Spleen (tissue), 11 donors: ENCODE results near the gene TYR. TPM values are rescaled to one million over a fixed set of nuclear protein-coding genes. Genes with fewer than 3 reads are reported as not detected.
"Not testable (repeated sequence)": the region's sequence is repeated elsewhere in the genome, so short reads cannot be mapped to it uniquely, and the experiment has no call there.

ENCODE experiments used
- DNase-seq: peaks from one replicate; pipeline ENCODE4 v3.0.0-alpha.2; 2020
- H3K27ac ChIP-seq, 8 donors: fragments of 200-600 bp; sonication (generic) in 7 of 8; 1 replicate in 4 of 8; 2 replicates in 4 of 8; pipeline versions ENCODE4 v1.5.0 to v1.8.0; 2016 to 2021; ENCODE audit warnings: inconsistent platforms in 4 of 8, mild to moderate bottlenecking in 4 of 8, moderate library complexity in 1 of 8
- H3K27me3 ChIP-seq, 7 donors: fragments of 200-600 bp; sonication (generic) in 6 of 7; replicated peaks in 1 of 7; 1 replicate in 4 of 7; 2 replicates in 3 of 7; pipeline versions ENCODE4 v1.5.0 to v1.8.0; 2016 to 2021; ENCODE audit warnings: inconsistent platforms in 3 of 7, mild to moderate bottlenecking in 1 of 7
- H3K36me3 ChIP-seq, 6 donors: fragments of 200-600 bp; sonication (generic) in 5 of 6; 1 replicate in 4 of 6; 2 replicates in 2 of 6; pipeline versions ENCODE4 v1.5.0 to v1.8.0; 2016 to 2021; ENCODE audit warnings: inconsistent platforms in 2 of 6
- H3K4me1 ChIP-seq, 6 donors: fragments of 200-600 bp; sonication (generic) in 5 of 6; 1 replicate in 3 of 6; 2 replicates in 3 of 6; pipeline versions ENCODE4 v1.5.0 to v1.8.0; 2016 to 2021; ENCODE audit warnings: inconsistent platforms in 3 of 6
- H3K4me3 ChIP-seq, 8 donors: fragments of 200-600 bp; sonication (generic) in 7 of 8; 1 replicate in 4 of 8; 2 replicates in 4 of 8; pipeline versions ENCODE4 v1.5.0 to v1.8.0; 2016 to 2021; ENCODE audit warnings: inconsistent platforms in 4 of 8, mild to moderate bottlenecking in 4 of 8, moderate library complexity in 2 of 8
- H3K9me3 ChIP-seq, 8 donors: fragments of 200-600 bp; sonication (generic) in 7 of 8; 1 replicate in 4 of 8; 2 replicates in 4 of 8; pipeline versions ENCODE4 v1.5.0 to v1.8.0; 2016 to 2021; ENCODE audit warnings: inconsistent platforms in 4 of 8
- POLR2A ChIP-seq, 3 donors: fragments of 450-650 bp; IDR thresholded peaks; one replicate each; pipeline ENCODE4 v1.5.1; 2017; ENCODE audit warnings: antibody characterized with exemption in 3 of 3, mild to moderate bottlenecking in 1 of 3
- POLR2AphosphoS5 ChIP-seq, 3 donors: sonication (generic); formaldehyde crosslinking; IDR thresholded peaks; one replicate each; pipeline ENCODE4 v1.5.1; 2017; ENCODE audit warnings: antibody characterized with exemption in 3 of 3
- WGBS, 5 donors: extraction: QIAGEN DNeasy Blood & Tissue Kit in 3 of 5; methylation state at CpG; one replicate each; pipeline versions ENCODE4 v1.1.5 to v1.1.7; 2013 to 2018; 5-methylcytosine and 5-hydroxymethylcytosine counted together
- intact Hi-C: fragments of 100-400 bp; cut with DNase I; formaldehyde crosslinking; loops from one replicate; pipeline ENCODE4 v1.15.0; 2023; ENCODE audit warnings: low total_unique reads
- polyA plus RNA-seq, 3 donors: library from polyadenylated mRNA; stranded (reverse); fragments of 200-250 nt; gene quantifications; one replicate each; pipeline ENCODE4 v1.2.1, GENCODE V29; 2013
- total RNA-seq, 7 donors: library from RNA; depleted of rRNA in 3 of 7; stranded (reverse); fragments of >200 nt in 3 of 7; fragmentation: NEBNext Ultra II Directional in 4 of 7; extraction: Animal tissue kit (Norgen Biotek cat#: 25700) in 4 of 7; gene quantifications; one replicate each; pipeline versions ENCODE4 v1.1.0 to v1.2.1, GENCODE V29; 2016 to 2021
- TF ChIP-seq, protein P1 (sequence below), 11 experiments: fragments of 200-600 bp in 7 of 11; fragments of 450-650 bp in 4 of 11; sonication (generic) in 4 of 11; IDR thresholded peaks in 8 of 11; conservative IDR thresholded peaks in 3 of 11; 1 replicate in 7 of 11; 2 replicates in 4 of 11; pipeline versions ENCODE4 v1.4.0 to v1.8.0; 2016 to 2021; ENCODE audit warnings: antibody characterized with exemption in 11 of 11, inconsistent platforms in 4 of 11, mild to moderate bottlenecking in 1 of 11
- donor health status: healthy with polysubstance abuse.
- donor health status: DM: no; HTN: no; CAD: no; lungs with moderate emphysema.
- donor health status: DM: no; HTN: no; CAD: no.
- donor health status: Bipolar disorder and iron deficiency.
- donor health status: healthy.
- donor health status: DM: no; HTN: no; CAD: no.
- donor health status: DM: yes; HTN: yes; CAD: no.

Gene TYR
- total and polyA plus RNA-seq, 10 donors = not detected

DNA sequence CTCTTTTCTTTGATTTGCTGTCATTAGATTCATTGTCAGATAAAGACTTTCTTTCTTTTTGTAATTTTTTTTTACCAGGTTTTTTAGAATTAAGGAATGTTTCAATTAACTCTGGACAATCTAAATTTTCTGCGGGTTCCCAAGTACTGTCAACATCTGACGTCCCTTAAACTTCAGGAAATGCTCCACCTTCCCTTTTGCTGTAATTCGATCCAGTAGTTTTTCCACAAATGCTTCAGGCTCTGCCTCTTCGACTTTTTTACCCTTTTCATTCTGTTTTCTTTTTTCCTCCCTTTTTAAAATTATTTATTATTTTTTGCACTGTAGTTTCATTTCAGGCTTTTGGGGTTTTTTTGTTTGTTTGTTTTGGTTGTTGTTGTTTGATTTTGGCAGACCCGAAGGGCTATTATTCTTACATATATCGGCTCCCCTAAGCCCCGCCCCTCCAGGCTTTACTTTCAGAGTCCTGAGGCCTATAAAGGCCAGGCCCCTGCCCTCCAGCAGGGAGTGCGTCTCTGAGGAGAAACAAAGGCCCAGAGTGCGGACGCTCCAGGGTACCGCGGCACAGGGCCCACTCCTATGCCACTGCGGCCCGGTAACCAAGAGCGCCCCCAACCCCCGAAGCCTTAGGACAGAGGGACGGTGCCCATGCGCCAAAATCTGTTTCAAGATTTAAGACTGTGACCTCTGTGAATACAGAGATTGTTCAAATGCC is 116.4 kb downstream of the TYR start:
- no peak overlapping the region for H3K4me3 ChIP-seq

DNA sequence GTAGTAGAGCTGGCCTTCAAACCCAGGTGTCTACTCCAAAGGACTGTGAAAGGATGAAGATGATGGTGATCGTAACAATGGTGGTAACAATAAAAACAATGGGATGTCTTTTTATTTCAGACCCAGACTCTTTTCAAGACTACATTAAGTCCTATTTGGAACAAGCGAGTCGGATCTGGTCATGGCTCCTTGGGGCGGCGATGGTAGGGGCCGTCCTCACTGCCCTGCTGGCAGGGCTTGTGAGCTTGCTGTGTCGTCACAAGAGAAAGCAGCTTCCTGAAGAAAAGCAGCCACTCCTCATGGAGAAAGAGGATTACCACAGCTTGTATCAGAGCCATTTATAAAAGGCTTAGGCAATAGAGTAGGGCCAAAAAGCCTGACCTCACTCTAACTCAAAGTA is 117.3 kb downstream of the TYR start:
- not testable (repeated sequence) for H3K27me3 ChIP-seq

More for the DNA sequence above, 116.4 kb downstream of the TYR start:
- H3K36me3 ChIP-seq = no peaks in the 10 kb centered on the region
- no peaks in the 10 kb centered on the region for H3K4me1 ChIP-seq
- TF ChIP-seq, protein P1, sequence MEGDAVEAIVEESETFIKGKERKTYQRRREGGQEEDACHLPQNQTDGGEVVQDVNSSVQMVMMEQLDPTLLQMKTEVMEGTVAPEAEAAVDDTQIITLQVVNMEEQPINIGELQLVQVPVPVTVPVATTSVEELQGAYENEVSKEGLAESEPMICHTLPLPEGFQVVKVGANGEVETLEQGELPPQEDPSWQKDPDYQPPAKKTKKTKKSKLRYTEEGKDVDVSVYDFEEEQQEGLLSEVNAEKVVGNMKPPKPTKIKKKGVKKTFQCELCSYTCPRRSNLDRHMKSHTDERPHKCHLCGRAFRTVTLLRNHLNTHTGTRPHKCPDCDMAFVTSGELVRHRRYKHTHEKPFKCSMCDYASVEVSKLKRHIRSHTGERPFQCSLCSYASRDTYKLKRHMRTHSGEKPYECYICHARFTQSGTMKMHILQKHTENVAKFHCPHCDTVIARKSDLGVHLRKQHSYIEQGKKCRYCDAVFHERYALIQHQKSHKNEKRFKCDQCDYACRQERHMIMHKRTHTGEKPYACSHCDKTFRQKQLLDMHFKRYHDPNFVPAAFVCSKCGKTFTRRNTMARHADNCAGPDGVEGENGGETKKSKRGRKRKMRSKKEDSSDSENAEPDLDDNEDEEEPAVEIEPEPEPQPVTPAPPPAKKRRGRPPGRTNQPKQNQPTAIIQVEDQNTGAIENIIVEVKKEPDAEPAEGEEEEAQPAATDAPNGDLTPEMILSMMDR (IDR thresholded peaks at IDR 0.05 in 8 of 11, conservative IDR thresholded peaks at IDR 0.05 in 3 of 11) = no peak
- no peak for TF ChIP-seq POLR2A (IDR thresholded peaks at IDR 0.05)
- no peak for TF ChIP-seq POLR2AphosphoS5 (IDR thresholded peaks at IDR 0.05)
- no peaks in the 10 kb centered on the region for H3K9me3 ChIP-seq
- DNase-seq = no peak
- intact Hi-C loops = no loop called here
- 29 to 38% (median 32%) methylated on average over 18 of the region's 18 CpGs for WGBS, 5 donors
- no peak overlapping the region for H3K27ac ChIP-seq
- no peaks in the 10 kb centered on the region for H3K27me3 ChIP-seq

DNA sequence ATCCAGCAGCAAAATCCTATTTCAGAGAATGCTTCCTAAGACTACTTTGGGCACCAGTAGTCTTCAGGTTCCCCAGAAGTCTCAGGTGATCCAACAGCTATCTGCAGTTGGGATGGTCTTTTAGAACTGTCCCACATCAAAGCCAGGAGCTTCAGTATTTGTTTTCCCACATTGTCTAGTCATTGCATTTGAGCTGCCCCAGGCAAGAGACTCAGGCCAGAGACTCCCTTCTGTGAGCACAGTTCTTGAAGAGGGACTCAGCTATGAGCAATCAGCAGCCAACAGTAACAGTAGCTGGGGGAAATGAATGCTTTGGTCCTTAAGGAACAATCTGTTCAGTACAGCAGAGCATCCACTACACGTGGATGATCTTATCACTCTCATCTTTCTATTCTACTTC is 125.4 kb downstream of the TYR start:
- H3K36me3 ChIP-seq, intact Hi-C loops, H3K27ac ChIP-seq, H3K27me3 ChIP-seq, H3K4me1 ChIP-seq, DNase-seq, H3K9me3 ChIP-seq, H3K4me3 ChIP-seq: not testable (repeated sequence)
- 43 to 70% (median 57%) methylated on average over 1 of the region's 1 CpG for WGBS, 5 donors

More for the DNA sequence above, 117.3 kb downstream of the TYR start:
- H3K4me1 ChIP-seq, H3K27ac ChIP-seq, H3K36me3 ChIP-seq, intact Hi-C loops, DNase-seq, H3K9me3 ChIP-seq, H3K4me3 ChIP-seq: not testable (repeated sequence)
- 89 to 96% (median 93%) methylated on average over 6 to 7 of the region's 7 CpGs for WGBS, 5 donors

DNA sequence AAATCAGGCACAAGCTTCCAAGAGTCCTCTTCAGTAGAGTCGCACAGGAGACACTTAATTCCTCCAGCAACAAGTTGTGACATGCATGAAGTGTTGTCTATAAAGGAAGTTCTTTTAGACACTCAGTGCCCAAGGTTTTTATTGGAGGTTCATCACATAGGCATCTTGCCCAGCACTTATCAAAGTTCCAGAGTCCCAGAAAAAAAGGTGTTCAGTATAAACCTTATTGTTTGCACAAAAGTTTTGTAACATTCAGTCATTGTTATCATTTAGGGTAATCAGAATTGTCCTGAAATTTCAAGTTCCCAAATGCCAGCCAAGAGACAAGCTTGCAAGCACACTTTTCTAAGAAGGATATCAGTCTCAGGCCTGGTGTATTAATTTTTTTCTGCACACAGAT is 130.6 kb downstream of the TYR start:
- DNase-seq, H3K36me3 ChIP-seq, H3K27ac ChIP-seq, H3K9me3 ChIP-seq, H3K4me3 ChIP-seq, H3K4me1 ChIP-seq, intact Hi-C loops, H3K27me3 ChIP-seq: not testable (repeated sequence)
- 83 to 91% (median 89%) methylated on average over 1 of the region's 1 CpG for WGBS, 5 donors

DNA sequence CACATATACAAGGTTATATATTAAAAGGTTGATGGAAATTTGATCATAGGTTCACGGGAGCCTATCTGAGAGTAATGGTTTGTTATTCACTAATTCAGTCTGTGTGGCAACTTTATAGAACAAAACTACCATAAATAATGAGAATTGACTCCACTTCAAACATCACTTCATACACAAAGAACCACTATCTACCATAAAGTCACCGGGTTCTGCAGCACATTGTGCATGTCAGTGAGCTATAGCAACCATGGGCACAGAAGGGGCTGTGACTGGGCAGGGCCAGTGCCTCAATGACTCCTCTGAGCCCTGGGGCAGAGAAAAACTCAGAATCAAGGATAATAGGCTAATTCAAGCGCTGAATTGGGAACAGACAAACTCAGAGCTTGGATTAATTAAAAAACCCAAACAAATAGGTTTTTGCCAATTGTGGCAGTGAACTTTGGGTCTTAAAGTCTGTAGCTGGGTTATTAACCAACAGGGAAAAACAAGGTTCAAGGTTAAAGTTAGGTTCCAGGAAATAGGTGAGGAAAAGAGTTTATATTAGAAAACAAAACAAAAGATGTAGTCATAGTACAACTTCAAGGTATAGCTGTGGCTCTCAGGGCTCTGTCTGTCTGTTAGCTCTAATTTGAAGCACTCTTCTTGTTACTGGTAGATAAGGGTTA is 131.8 kb downstream of the TYR start:
- WGBS, 5 donors = 74 to 92% (median 81%) methylated on average over 3 of the region's 3 CpGs
- not testable (repeated sequence) for DNase-seq

DNA sequence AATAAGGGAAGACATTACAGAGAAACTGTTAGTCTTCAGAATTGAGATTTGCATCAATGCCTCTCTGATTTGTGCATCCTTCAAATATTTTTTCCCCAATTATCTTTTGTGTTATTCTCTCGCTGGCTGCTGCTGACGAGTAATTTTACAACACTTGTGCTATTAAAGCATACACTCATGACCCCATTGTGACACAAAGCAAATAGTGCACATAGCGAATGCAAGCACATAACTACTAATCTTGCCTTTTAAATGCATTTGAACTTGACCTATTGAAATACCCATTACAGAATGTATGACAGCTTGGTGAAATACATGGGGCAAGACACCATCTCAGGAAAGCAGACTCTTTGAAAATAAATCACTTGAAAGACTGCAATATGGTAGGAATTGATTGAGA is 132.9 kb downstream of the TYR start:
- DNase-seq, H3K27ac ChIP-seq, intact Hi-C loops, H3K4me3 ChIP-seq, H3K36me3 ChIP-seq, H3K9me3 ChIP-seq, H3K4me1 ChIP-seq, H3K27me3 ChIP-seq: not testable (repeated sequence)
- WGBS, 5 donors = 77 to 86% (median 79%) methylated on average over 3 of the region's 3 CpGs

More for the DNA sequence above, 131.8 kb downstream of the TYR start:
- H3K4me1 ChIP-seq, H3K27ac ChIP-seq, H3K36me3 ChIP-seq, intact Hi-C loops, H3K4me3 ChIP-seq, H3K9me3 ChIP-seq, H3K27me3 ChIP-seq: not testable (repeated sequence)
